T47D (cell line): Measurements from ENCODE around the gene SPINK2.

Experiments used
- DNase-seq, 2 experiments: peaks; one replicate each; pipeline versions ENCODE4 v3.0.0 to v3.0.0-alpha.2; 2011 to 2012; ENCODE audit warnings: low read depth in 1 of 2, low spot score in 1 of 2
- JUND ChIP-seq: IDR thresholded peaks from 2 replicates; pipeline ENCODE4 v1.6.1; 2012; ENCODE audit warnings: low read depth
- in situ Hi-C: cut with HindIII; loops from 2 replicates; pipeline ENCODE4 v1.10.0; 2016; ENCODE audit warnings: low sequenced_read_pairs, low pct_unique_long_range_greater_than_20kb

SPINK2 gene

GRCh38 chr4:56821381-56822243, at the start of gene SPINK2:
Gene SPINK2 (minus strand): TSS chr4:56821701. CDS start chr4:56821662, 39 bp downstream.
- in situ Hi-C loops: no loop called here
- DNase-seq: peak; percentile 39 to 60
- no peak for TF ChIP-seq JUND

DNA sequence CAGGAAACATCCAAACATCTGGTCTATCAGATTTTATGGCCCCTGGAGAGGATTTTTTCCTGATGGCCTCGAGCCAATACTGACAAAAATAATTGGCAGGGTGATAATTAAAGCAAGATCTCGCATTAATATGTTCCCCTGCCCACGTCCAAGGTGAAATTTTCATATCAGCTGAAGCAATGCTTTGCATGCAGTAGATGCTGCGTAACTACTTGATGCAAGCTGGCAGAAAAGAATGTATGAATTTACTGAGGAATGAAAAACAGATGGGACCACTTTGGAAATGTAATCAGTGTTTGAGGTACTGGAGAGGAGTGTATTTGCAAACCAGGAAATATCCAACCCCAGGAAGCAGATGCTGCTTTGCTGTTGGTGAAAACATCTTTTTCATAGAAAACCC, 49.4 kb upstream of the SPINK2 start:
- in situ Hi-C loops: no loop called here
- no peak for DNase-seq
- no peak for TF ChIP-seq JUND

DNA sequence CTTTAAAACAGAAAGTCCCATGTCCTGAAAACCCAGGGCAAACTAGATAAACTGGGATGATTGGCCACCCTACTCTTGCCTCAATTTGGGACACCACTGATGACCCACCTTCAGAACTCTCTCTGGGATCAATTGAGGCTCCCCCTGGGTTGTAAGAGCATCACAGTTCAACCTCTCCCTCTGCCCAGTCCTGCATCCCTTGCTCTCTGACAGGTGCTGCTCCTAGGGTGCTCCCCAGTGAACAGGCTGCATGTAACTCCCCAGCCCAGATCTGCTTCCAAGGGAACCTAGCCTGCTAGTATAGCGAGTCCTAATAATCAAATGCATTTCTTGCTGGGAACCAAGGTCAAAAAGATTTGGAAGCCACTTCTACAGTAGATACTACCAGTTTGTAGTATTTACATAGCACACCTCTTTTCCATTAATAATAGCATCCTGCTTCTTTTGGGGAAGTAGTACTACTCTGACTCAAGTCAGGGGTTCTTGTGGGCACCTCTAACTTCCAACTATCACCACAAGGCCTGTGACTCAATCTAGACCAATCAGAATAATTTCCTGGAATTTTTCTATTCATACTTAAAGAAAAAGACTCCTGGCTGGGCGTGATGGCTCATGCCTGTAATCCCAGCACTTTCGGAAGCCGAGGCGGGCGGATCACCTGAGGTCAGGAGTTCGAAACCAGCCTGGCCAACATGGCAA, 42.1 kb upstream of the SPINK2 start:
- no peak for DNase-seq
- no peak for TF ChIP-seq JUND
- in situ Hi-C loops: no loop called here

DNA sequence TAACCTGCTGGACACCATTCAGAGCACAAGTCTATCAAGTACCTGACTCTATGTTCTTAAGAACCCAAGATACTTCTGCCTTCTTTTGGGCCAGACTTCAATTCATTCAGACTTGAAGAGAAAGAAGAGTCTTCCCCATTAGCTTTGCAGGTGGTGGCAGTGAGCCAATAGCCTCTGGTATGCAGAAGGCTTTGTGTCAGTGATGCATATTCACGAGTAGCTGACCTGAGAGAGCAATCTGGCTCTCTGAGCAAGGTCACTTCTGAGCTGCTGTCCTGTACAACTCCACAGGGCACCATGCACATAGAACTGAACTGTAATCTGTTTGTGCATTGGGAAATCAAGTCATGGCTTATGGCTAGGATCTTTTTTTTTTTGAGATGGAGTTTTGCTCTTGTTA, 39.9 kb upstream of the SPINK2 start:
- no peak for DNase-seq
- no peak for TF ChIP-seq JUND
- in situ Hi-C loops: no loop called here

GRCh38 chr4:56860781-56861180, 39.3 kb upstream of the SPINK2 start:
- in situ Hi-C loops: no loop called here
- no peak for DNase-seq
- TF ChIP-seq JUND: no peak

- in situ Hi-C loops: no loop called here
These were observed 38.3 kb upstream of the SPINK2 start for GRCh38 chr4:56859841-56860240.

DNA sequence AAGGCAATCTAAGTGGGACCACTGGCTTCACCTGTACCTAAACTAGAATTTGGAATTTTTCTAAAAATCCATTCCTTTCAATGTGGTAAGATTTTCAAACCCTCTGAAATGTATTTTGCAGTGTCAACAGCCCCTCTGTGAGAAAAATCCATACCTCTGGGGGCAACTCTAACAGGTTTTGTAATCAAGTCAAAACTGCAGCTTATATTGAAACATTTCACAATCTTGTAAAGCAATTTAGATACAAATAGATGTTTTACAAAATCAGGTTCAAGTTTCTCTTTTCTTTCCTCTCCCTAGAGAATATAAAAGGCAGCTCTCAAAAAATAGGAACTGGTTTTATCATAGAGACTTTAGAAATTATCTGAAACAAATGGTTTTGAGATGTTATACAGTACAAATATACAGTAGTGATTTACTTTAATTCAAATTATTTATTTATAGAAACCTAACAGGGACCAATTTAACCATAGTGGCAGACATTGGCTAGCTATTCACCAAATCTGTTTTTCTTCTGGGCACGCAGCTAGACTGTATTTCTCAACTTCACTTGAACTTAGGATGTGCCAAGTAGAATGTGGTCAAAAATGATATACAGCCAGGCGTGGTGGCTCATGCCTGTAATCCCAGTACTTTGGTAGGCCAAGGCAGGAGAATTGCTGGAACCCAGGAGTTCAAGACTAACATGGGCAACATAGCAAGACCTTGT, 36.3 kb upstream of the SPINK2 start:
- no peak for TF ChIP-seq JUND
- DNase-seq: no peak
- in situ Hi-C loops: no loop called here

More at GRCh38 chr4:56859841-56860240, 38.3 kb upstream of the SPINK2 start:
- no peak for TF ChIP-seq JUND
- DNase-seq: no peak

DNA sequence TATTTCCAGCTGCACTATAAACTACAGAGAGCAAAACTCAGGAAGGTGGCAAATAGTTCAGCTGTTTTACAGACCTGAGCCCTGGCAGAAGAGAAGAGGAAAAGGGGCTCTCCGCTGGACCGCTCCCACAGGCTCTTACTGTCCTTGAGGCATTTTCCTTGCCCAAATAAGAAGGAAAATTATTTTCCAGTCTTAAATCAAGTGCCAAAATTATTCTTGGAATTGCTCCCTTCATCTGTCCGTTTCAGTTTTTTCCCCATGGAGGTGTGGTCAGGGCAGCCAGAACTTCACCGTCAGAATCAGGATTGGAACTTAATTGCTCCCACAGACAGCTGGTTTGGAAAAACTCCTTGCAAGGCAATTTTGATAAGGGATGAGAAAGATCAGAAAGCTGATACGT, 35.2 kb upstream of the SPINK2 start:
- DNase-seq: no peak
- in situ Hi-C loops: no loop called here
- no peak for TF ChIP-seq JUND

GRCh38 chr4:56850910-56851309, 29.4 kb upstream of the SPINK2 start:
- no peak for TF ChIP-seq JUND
- DNase-seq: no peak
- in situ Hi-C loops: no loop called here

- in situ Hi-C loops: no loop called here
- no peak for DNase-seq
- no peak for TF ChIP-seq JUND
These were observed 23.5 kb upstream of the SPINK2 start for GRCh38 chr4:56844802-56845580.

GRCh38 chr4:56843421-56843899, 22.0 kb upstream of the SPINK2 start:
- in situ Hi-C loops: no loop called here
- no peak for TF ChIP-seq JUND
- peak in 1 of 2 experiments; percentile 12 for DNase-seq

- no peak for DNase-seq
- TF ChIP-seq JUND: no peak
- in situ Hi-C loops: no loop called here
These were observed 19.1 kb upstream of the SPINK2 start for GRCh38 chr4:56840559-56840958.
